Hepatocyte (in vitro differentiated cells): Measurements from ENCODE around the gene BACH2.

Source experiments
- CTCF ChIP-seq: fragments of 200-600 bp; sonication (generic); IDR thresholded peaks from 2 replicates; pipeline ENCODE4 v1.5.1; 2016; ENCODE audit warnings: antibody characterized with exemption, mild to moderate bottlenecking; ENCODE audit not compliant: poor library complexity
- EZH2 ChIP-seq: fragments of 200-600 bp; sonication (generic); IDR thresholded peaks from 2 replicates; pipeline ENCODE4 v1.6.1; 2016; ENCODE audit warnings: antibody characterized with exemption, mild to moderate bottlenecking, borderline replicate concordance
- EZH2phosphoT487 ChIP-seq: fragments of 200-600 bp; sonication (generic); IDR thresholded peaks from one replicate; pipeline ENCODE4 v1.6.1; 2018; ENCODE audit warnings: antibody characterized with exemption, mild to moderate bottlenecking, low read depth, moderate library complexity; ENCODE audit not compliant: unreplicated experiment, severe bottlenecking

- TF ChIP-seq CTCF (no peak), EZH2 (no peak), EZH2phosphoT487 (no peak)
Measured at GRCh38 chr6:90323706-90324105, 27.1 kb upstream of the BACH2 start.
